ENCODE results near the gene TOP2A.

Gene TOP2A

GRCh38 chr17:40417609-40418427, at the start of gene TOP2A:
TSS of gene TOP2A (minus strand) at chr17:40417896. CDS start at chr17:40417791, 105 bp downstream.
- DNase-seq, result peak; percentile 99

- no peak for DNase-seq
Measured at GRCh38 chr17:40467281-40467867, 49.7 kb upstream of the TOP2A start.

GRCh38 chr17:40466298-40466971, 48.7 kb upstream of the TOP2A start:
- no peak for DNase-seq

GRCh38 chr17:40464392-40464855, 46.7 kb upstream of the TOP2A start:
- DNase-seq, result no peak

- no peak for DNase-seq
Measured at GRCh38 chr17:40463122-40463550, 45.4 kb upstream of the TOP2A start.

- DNase-seq, result no peak
Measured at GRCh38 chr17:40462343-40463121, 44.8 kb upstream of the TOP2A start.

GRCh38 chr17:40461732-40462342, 44.1 kb upstream of the TOP2A start:
- DNase-seq, result no peak

GRCh38 chr17:40460968-40461731, 43.5 kb upstream of the TOP2A start:
- DNase-seq, result no peak

- DNase-seq, result peak; percentile 52
Measured at GRCh38 chr17:40460604-40460967, 42.9 kb upstream of the TOP2A start.

GRCh38 chr17:40459636-40460603, 42.2 kb upstream of the TOP2A start:
- no peak for DNase-seq

GRCh38 chr17:40458851-40459482, 41.3 kb upstream of the TOP2A start:
- no peak for DNase-seq

- no peak for DNase-seq
Measured at GRCh38 chr17:40457964-40458791, 40.5 kb upstream of the TOP2A start.

GRCh38 chr17:40457369-40457768, 39.7 kb upstream of the TOP2A start:
- no peak for DNase-seq

GRCh38 chr17:40456396-40456951, 38.8 kb upstream of the TOP2A start:
- no peak for DNase-seq

- no peak for DNase-seq
Measured at GRCh38 chr17:40454613-40454995, 36.9 kb upstream of the TOP2A start.

GRCh38 chr17:40453881-40454612, 36.4 kb upstream of the TOP2A start:
- no peak for DNase-seq

GRCh38 chr17:40452921-40453378, 35.3 kb upstream of the TOP2A start:
- no peak for DNase-seq

- DNase-seq, result no peak
Measured at GRCh38 chr17:40452216-40452787, 34.6 kb upstream of the TOP2A start.
